ENCODE data around the gene CKAP4. TPM values are rescaled to one million over a fixed set of nuclear protein-coding genes. Genes with fewer than 3 reads are reported as not detected.

The CKAP4 gene
- polyA plus RNA-seq, 2 of the 4 experiments (the other 2 are of a cell fraction) = 70.4 to 108 TPM

- Histone ChIP-seq H3K9me3 (no peaks in the 10 kb centered on the region), H3K27ac (no peak overlapping the region), H3K4me3 (no peak overlapping the region), H3K4me2 (no peak overlapping the region), H3K4me1 (peaks cover 5% of the 10 kb centered on the region)
- ATAC-seq = no peak
- FAIRE-seq = no peak
- POLR2A ChIA-PET = no interaction called here
- DNase-seq (ENCODE audit: low read depth in 1 of 2, low spot score in 1 of 2) = no peak
- TF ChIP-seq RAD21 (conservative IDR thresholded peaks at IDR 0.05 in 1 of 2, IDR thresholded peaks at IDR 0.05 in 1 of 2) (no peak), ZFP36 (IDR thresholded peaks at IDR 0.05; ENCODE audit: borderline replicate concordance, partially characterized antibody) (no peak), ZSCAN20 (CRISPR knock-in tag; IDR thresholded peaks at IDR 0.05) (no peak), EHF (CRISPR knock-in tag; IDR thresholded peaks at IDR 0.05) (no peak), EP300 (IDR thresholded peaks at IDR 0.05) (no peak), RARB (CRISPR knock-in tag; IDR thresholded peaks at IDR 0.05) (no peak), FOXS1 (CRISPR knock-in tag; IDR thresholded peaks at IDR 0.05) (no peak), MAFK (IDR thresholded peaks at IDR 0.05; ENCODE audit: partially characterized antibody) (no peak)
- TF ChIP-seq, protein P1, sequence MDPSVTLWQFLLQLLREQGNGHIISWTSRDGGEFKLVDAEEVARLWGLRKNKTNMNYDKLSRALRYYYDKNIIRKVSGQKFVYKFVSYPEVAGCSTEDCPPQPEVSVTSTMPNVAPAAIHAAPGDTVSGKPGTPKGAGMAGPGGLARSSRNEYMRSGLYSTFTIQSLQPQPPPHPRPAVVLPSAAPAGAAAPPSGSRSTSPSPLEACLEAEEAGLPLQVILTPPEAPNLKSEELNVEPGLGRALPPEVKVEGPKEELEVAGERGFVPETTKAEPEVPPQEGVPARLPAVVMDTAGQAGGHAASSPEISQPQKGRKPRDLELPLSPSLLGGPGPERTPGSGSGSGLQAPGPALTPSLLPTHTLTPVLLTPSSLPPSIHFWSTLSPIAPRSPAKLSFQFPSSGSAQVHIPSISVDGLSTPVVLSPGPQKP (IDR thresholded peaks at IDR 0.05; ENCODE audit: low read depth, low read length) = no peak
- CTCF ChIA-PET = interaction anchor here (0.6 to 4.5 kb wide), 4 partner anchors 14 to 117 kb away, joined by 3 to 28 read pairs (median 3); no protein-coding TSS in a partner anchor
- WGBS (ENCODE audit: missing lambda C conversion rate) = 97% methylated on average over 12 of the region's 12 CpGs
Observed at GRCh38 chr12:106239951-106240335, 7.9 kb downstream of the CKAP4 start.

- no peaks in the 10 kb centered on the region for H3K4me1 ChIP-seq
- CTCF ChIA-PET = interaction anchor here (0.6 to 4.5 kb wide), 4 partner anchors 13 to 118 kb away, joined by 3 to 28 read pairs (median 3); no protein-coding TSS in a partner anchor
- TF ChIP-seq CHD2 (IDR thresholded peaks at IDR 0.05; ENCODE audit: low read length, partially characterized antibody) = no peak
- no peak for TF ChIP-seq EHF (CRISPR knock-in tag; IDR thresholded peaks at IDR 0.05)
- no peak for TF ChIP-seq GATA3 (IDR thresholded peaks at IDR 0.05; ENCODE audit: borderline replicate concordance)
- TF ChIP-seq CEBPB (IDR thresholded peaks at IDR 0.05) = no peak
- no peak for TF ChIP-seq HES2 (IDR thresholded peaks at IDR 0.05)
- no peak for TF ChIP-seq KDM1A (IDR thresholded peaks at IDR 0.05; ENCODE audit: low read depth)
- no peak for TF ChIP-seq RCOR1 (IDR thresholded peaks at IDR 0.05; ENCODE audit: low read depth, low read length)
- no peak for TF ChIP-seq MAZ (IDR thresholded peaks at IDR 0.05; ENCODE audit: borderline replicate concordance, low read depth, low read length)
- no peak for TF ChIP-seq MAFK (IDR thresholded peaks at IDR 0.05; ENCODE audit: partially characterized antibody)
- no peak for TF ChIP-seq SREBF2 (IDR thresholded peaks at IDR 0.05)
- no peak for TF ChIP-seq TFCP2L1 (CRISPR knock-in tag; IDR thresholded peaks at IDR 0.05)
- no peak for TF ChIP-seq JUN (IDR thresholded peaks at IDR 0.05)
- TF ChIP-seq, protein P2, sequence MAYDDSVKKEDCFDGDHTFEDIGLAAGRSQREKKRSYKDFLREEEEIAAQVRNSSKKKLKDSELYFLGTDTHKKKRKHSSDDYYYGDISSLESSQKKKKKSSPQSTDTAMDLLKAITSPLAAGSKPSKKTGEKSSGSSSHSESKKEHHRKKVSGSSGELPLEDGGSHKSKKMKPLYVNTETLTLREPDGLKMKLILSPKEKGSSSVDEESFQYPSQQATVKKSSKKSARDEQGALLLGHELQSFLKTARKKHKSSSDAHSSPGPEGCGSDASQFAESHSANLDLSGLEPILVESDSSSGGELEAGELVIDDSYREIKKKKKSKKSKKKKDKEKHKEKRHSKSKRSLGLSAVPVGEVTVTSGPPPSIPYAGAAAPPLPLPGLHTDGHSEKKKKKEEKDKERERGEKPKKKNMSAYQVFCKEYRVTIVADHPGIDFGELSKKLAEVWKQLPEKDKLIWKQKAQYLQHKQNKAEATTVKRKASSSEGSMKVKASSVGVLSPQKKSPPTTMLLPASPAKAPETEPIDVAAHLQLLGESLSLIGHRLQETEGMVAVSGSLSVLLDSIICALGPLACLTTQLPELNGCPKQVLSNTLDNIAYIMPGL (CRISPR knock-in tag; IDR thresholded peaks at IDR 0.05; ENCODE audit: borderline replicate concordance) = no peak
- no peak for TF ChIP-seq CHD4 (IDR thresholded peaks at IDR 0.05; ENCODE audit: borderline replicate concordance)
- TF ChIP-seq, protein P3, sequence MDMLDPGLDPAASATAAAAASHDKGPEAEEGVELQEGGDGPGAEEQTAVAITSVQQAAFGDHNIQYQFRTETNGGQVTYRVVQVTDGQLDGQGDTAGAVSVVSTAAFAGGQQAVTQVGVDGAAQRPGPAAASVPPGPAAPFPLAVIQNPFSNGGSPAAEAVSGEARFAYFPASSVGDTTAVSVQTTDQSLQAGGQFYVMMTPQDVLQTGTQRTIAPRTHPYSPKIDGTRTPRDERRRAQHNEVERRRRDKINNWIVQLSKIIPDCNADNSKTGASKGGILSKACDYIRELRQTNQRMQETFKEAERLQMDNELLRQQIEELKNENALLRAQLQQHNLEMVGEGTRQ (IDR thresholded peaks at IDR 0.05) = no peak
- TF ChIP-seq ZC3H11A (IDR thresholded peaks at IDR 0.05) = no peak
- no peak for TF ChIP-seq HOXA7 (CRISPR knock-in tag; IDR thresholded peaks at IDR 0.05)
- no peak for TF ChIP-seq NR3C1 (IDR thresholded peaks at IDR 0.05)
- no peak for TF ChIP-seq ZFP36 (IDR thresholded peaks at IDR 0.05; ENCODE audit: borderline replicate concordance, partially characterized antibody)
- no peak for TF ChIP-seq HOXB13 (CRISPR knock-in tag; IDR thresholded peaks at IDR 0.05; ENCODE audit: low read depth)
- 95% methylated on average over 20 of the region's 37 CpGs for WGBS (ENCODE audit: missing lambda C conversion rate)
- FAIRE-seq (no peak), DNase-seq (ENCODE audit: low read depth in 1 of 2, low spot score in 1 of 2) (no peak), ATAC-seq (no peak)
- POLR2A ChIA-PET = no interaction called here
- H3K4me3 ChIP-seq = no peak overlapping the region
- H3K27ac ChIP-seq = no peak overlapping the region
- H3K4me2 ChIP-seq = no peak overlapping the region
- no peaks in the 10 kb centered on the region for H3K9me3 ChIP-seq
Observed at GRCh38 chr12:106239241-106239950, 8.4 kb downstream of the CKAP4 start.
